GM18520 (cell line): ENCODE data around the gene TBC1D4.
"Not testable (repeated sequence)": the region's sequence is repeated elsewhere in the genome, so short reads cannot be mapped to it uniquely, and the experiment has no call there.

Experiments used
- ATAC-seq: cut with Tn5 transposase; IDR thresholded peaks from one replicate; pipeline ENCODE4 v1.9.1; 2021; ENCODE audit not compliant: unreplicated experiment

The TBC1D4 gene

GRCh38 chr13:75295201-75295600 is 186.8 kb downstream of the TBC1D4 start:
- ATAC-seq, result no peak

- no peak for ATAC-seq
Measured at GRCh38 chr13:75294110-75294509, 187.9 kb downstream of the TBC1D4 start.

GRCh38 chr13:75285310-75285709 is 196.7 kb downstream of the TBC1D4 start:
- no peak for ATAC-seq

- no peak for ATAC-seq
Measured at GRCh38 chr13:75279834-75280369, 202.1 kb downstream of the TBC1D4 start.

- ATAC-seq, result not testable (repeated sequence)
Measured at GRCh38 chr13:75273695-75274094, 208.3 kb downstream of the TBC1D4 start.

- no peak for ATAC-seq
Measured at GRCh38 chr13:75271846-75272245, 210.1 kb downstream of the TBC1D4 start.

GRCh38 chr13:75268481-75268880 is 213.5 kb downstream of the TBC1D4 start:
- ATAC-seq, result not testable (repeated sequence)

GRCh38 chr13:75264611-75265010 is 217.4 kb downstream of the TBC1D4 start:
- ATAC-seq, result no peak

GRCh38 chr13:75263741-75264407 is 218.1 kb downstream of the TBC1D4 start:
- ATAC-seq, result no peak

- ATAC-seq, result no peak
Measured at GRCh38 chr13:75258159-75258782, 223.7 kb downstream of the TBC1D4 start.

GRCh38 chr13:75256922-75257321 is 225.0 kb downstream of the TBC1D4 start:
- no peak for ATAC-seq

- ATAC-seq, result no peak
Measured at GRCh38 chr13:75255653-75256052, 226.3 kb downstream of the TBC1D4 start.

GRCh38 chr13:75255147-75255546 is 226.8 kb downstream of the TBC1D4 start:
- no peak for ATAC-seq

- ATAC-seq, result no peak
Measured at GRCh38 chr13:75251188-75251587, 230.8 kb downstream of the TBC1D4 start.

- no peak for ATAC-seq
Measured at GRCh38 chr13:75250526-75251178, 231.3 kb downstream of the TBC1D4 start.

GRCh38 chr13:75245578-75245977 is 236.4 kb downstream of the TBC1D4 start:
- ATAC-seq, result not testable (repeated sequence)

- ATAC-seq, result not testable (repeated sequence)
Measured at GRCh38 chr13:75240240-75240639, 241.7 kb downstream of the TBC1D4 start.

- ATAC-seq, result no peak
Measured at GRCh38 chr13:75236774-75237173, 245.2 kb downstream of the TBC1D4 start.
